Spinal cord (tissue), 10 donors: ENCODE data around the gene CHRNB1. TPM values are rescaled to one million over a fixed set of nuclear protein-coding genes. Genes with fewer than 3 reads are reported as not detected.

ENCODE experiments used
- DNase-seq, 6 donors: peaks; one replicate each; pipeline versions ENCODE4 v3.0.0 to v3.0.0-alpha.2; 2013 to 2015; ENCODE audit warnings: low spot score in 6 of 6, low read depth in 4 of 6
- H3K27ac ChIP-seq: one replicate; pipeline ENCODE4 v1.5.1; 2013; ENCODE audit warnings: low read depth, low read length, control low read depth
- H3K27me3 ChIP-seq: one replicate; pipeline ENCODE4 v1.6.1; 2013; ENCODE audit warnings: low read length; ENCODE audit not compliant: control insufficient read depth, insufficient read depth
- H3K36me3 ChIP-seq: one replicate; pipeline ENCODE4 v1.6.1; 2013; ENCODE audit warnings: low read length; ENCODE audit not compliant: control insufficient read depth, insufficient read depth
- H3K4me1 ChIP-seq: one replicate; pipeline ENCODE4 v1.6.1; 2013; ENCODE audit warnings: low read length; ENCODE audit not compliant: control insufficient read depth, insufficient read depth
- H3K4me3 ChIP-seq: one replicate; pipeline ENCODE4 v1.5.1; 2013; ENCODE audit warnings: low read depth, low read length, control low read depth
- H3K9me3 ChIP-seq: one replicate; pipeline ENCODE4 v1.6.1; 2013; ENCODE audit warnings: low read length; ENCODE audit not compliant: control insufficient read depth, insufficient read depth
- WGBS: methylation state at CpG from one replicate; pipeline ENCODE4 v1.1.5; 2013; ENCODE audit warnings: missing lambda C conversion rate; ENCODE audit not compliant: insufficient coverage; 5-methylcytosine and 5-hydroxymethylcytosine counted together
- polyA plus RNA-seq, 2 donors: library from polyadenylated mRNA; unstranded; fragments of 120-200 nt; gene quantifications; one replicate each; pipeline ENCODE4 v1.2.1, GENCODE V29; 2013; ENCODE audit not compliant: insufficient read length in 2 of 2
- total RNA-seq, 2 donors: library from RNA; depleted of rRNA in 1 of 2; stranded (reverse); fragments of 120-200 nt in 1 of 2; fragments of >200 nt in 1 of 2; gene quantifications; one replicate each; pipeline versions ENCODE4 v1.2.3 to v1.2.4, GENCODE V29; 2013 to 2014
- donor health status: healthy.

CHRNB1 gene
- total and polyA plus RNA-seq, 4 donors: 19.1 to 25.9 (median 20.9) TPM

DNA sequence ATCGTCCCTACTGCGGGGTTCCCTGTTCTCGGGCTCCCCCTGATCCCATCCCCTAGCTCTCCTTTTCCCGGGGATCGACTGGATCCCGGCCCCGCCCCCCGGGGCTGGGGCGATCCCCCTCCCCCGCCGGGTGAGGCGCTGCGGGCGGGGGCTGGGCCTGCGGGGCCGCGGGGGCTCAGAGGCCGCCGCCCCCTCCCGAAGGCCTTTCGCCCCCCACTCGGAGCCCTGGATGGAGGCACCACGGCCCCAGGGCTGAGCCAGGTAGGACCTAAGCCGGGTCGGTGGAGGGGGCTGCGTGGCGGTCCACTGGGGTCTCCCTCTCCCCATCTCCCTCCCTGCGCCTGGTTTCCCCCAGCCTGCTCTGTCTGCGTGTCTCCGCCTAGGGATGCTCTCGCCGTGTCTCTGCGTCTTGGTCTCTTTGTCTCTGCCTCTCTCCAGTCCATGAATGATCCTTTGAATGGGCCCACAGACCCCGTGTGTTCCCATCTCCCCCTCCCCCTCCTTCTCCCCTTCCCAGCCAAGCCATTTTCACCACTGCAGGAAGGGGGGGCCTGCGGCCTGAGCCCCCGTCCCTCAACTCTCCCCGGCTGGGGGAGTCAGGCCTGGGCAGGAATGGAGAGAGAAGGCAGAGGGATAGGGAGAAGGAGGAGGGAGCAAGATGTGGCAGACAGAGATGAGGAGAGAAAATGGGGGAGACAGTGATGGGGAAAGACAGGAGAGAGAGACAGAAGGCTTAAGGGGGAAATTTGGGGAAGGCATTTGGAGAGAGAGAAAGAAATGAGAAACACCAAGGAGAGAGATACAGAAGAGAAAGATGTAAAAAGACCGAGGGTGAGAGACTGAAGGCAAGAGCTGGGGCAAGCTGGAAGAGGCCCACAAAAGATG, 39.3 kb upstream of the CHRNB1 start:
- peak overlapping the region; percentile 94 for H3K27ac ChIP-seq
- no peaks in the 10 kb centered on the region for H3K9me3 ChIP-seq
- no peaks in the 10 kb centered on the region for H3K27me3 ChIP-seq
- DNase-seq: peak in 3 of 6 donors; percentile 53 to 87 (median 85)
- H3K36me3 ChIP-seq: peaks cover 30% of the 10 kb centered on the region
- peak overlapping the region; percentile 72 for H3K4me3 ChIP-seq
- 2% methylated on average over 20 of the region's 38 CpGs for WGBS
- peaks cover 38% of the 10 kb centered on the region for H3K4me1 ChIP-seq

DNA sequence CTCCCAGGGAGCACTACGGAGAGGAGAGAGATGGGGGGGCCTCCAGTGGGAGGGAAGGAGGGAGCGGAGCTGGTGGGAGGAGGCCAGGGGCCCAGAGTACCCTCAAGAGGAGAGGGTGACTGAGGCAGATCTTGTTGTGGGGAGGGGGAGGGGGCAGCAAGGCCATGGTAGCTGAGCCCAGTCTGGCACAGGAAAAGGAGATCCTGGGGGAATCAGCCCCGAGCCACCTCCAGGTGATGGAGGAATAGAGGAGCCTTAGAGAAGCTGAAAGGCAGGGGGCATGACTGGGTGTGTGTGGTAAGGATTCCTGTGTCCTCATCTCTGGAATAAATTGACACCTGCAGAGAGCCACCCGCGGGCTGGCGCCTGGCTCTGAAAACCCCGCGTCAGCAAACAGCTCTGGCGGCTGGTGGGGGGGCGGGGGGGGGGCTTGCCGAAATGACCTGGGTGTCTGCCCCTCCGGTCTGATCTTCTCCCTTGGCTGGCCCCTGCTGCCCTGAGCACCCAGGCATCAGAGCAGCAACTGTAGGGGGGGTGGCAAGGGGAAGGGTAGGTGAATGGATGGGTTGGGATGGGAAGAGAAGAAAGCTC, 38.5 kb upstream of the CHRNB1 start:
- Histone ChIP-seq H3K27ac (peak overlapping the region; percentile 94), H3K36me3 (peaks cover 38% of the 10 kb centered on the region), H3K4me1 (peaks cover 38% of the 10 kb centered on the region), H3K9me3 (no peaks in the 10 kb centered on the region), H3K27me3 (no peaks in the 10 kb centered on the region), H3K4me3 (peak overlapping the region; percentile 72)
- DNase-seq: peak in 1 of 6 donors; percentile 28
- 5% methylated on average over 3 of the region's 12 CpGs for WGBS

DNA sequence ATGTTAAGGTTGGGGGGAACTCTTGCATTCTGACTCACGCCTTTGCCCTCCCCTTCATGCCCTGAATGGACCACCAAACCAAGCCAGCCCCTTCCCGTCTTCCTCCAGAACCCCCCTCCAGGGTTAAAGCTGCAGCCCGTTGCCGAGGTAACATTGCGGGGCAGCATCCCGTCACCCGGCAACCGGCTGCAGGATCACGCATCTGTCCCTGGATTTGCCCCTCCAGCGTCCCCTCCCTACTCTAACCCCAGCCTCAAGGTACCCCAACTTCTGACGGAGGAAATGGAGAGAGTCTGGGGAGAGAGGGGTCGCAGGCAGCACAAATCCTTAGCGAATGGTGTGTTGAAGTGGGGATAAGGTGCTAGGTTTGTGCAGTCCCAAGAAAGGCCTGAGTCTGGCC, 37.8 kb upstream of the CHRNB1 start:
- 29% methylated on average over 6 of the region's 13 CpGs for WGBS
- peaks cover 41% of the 10 kb centered on the region for H3K36me3 ChIP-seq
- H3K4me3 ChIP-seq: peak overlapping the region; percentile 18
- H3K27ac ChIP-seq: no peak overlapping the region
- no peaks in the 10 kb centered on the region for H3K27me3 ChIP-seq
- peaks cover 38% of the 10 kb centered on the region for H3K4me1 ChIP-seq
- DNase-seq: peak in 1 of 6 donors; percentile 25
- H3K9me3 ChIP-seq: no peaks in the 10 kb centered on the region

DNA sequence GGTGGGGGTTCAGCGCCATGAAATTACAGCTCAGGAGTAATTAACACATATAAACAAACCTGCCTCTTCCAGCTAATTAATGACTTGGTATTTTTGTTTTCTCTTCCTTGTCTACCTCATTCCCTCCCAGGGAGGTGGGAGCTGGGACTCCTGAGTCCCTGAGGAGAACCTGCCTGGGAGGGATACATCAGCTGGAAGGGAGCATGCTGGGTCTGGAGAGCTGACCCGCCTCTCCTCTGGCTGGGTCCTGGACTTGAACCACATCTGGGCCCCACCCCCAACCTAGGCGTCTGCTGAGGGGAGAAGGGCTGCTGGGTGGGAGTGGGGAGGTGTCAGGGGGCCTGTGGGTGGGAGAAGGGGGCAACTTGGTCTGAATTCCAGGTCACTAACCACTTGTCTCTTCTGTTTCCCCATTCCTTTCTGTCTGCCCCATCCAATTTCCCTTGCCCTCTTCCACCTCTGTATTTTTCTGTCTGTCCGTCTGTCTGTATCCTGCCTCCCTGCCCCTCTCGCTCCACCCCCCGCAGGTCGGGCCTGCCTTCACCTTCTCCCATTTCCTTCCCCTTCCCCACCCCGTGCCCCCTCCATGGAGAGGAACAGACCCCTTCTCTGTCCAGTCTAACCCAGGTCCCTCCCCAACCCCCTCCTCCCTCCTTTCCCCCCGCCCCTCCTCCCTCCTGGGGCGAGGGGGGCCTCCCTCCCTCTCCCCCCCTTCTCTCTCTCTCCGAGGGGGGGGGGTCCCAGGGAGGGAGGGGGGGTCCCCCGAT, 37.2 kb upstream of the CHRNB1 start, which contains the start of gene NLGN2:
TSS of gene NLGN2 (plus strand) at position 361 of the 767 bp plus-strand sequence. CDS start 411 bp downstream, outside the sequence.
- Histone ChIP-seq H3K27me3 (no peaks in the 10 kb centered on the region), H3K27ac (no peak within 1 kb of the TSS), H3K4me1 (peaks cover 38% of the 10 kb centered on the region), H3K36me3 (peaks cover 41% of the 10 kb centered on the region), H3K4me3 (peak within 1 kb of the TSS; percentile 18), H3K9me3 (no peaks in the 10 kb centered on the region)
- DNase-seq: no peak
- WGBS: 44% methylated on average over 4 of the region's 12 CpGs

DNA sequence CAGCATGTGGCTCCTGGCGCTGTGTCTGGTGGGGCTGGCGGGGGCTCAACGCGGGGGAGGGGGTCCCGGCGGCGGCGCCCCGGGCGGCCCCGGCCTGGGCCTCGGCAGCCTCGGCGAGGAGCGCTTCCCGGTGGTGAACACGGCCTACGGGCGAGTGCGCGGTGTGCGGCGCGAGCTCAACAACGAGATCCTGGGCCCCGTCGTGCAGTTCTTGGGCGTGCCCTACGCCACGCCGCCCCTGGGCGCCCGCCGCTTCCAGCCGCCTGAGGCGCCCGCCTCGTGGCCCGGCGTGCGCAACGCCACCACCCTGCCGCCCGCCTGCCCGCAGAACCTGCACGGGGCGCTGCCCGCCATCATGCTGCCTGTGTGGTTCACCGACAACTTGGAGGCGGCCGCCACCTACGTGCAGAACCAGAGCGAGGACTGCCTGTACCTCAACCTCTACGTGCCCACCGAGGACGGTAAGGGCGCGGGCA, 36.6 kb upstream of the CHRNB1 start:
- WGBS: 59% methylated on average over 57 of the region's 58 CpGs
- H3K4me3 ChIP-seq: no peak overlapping the region
- no peak for DNase-seq

DNA sequence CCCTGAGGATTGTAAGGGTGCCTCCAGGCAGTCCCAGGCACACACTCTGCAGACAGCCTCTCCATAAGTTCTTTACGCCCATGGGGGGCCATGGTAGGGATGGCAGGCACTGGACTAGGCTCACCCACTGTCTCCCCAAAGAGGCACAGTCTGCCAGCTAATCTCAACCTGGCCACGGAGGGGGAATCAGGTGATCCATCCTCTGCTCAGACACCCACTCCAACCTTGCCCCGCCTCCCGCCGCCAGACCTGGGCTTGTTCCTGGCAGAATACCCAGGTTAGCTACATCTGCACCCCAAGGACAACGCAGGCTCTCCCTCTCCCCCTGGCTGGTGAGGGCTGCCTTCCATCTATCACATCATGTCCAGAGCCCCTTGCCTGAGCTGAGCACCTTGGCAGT, 36.0 kb upstream of the CHRNB1 start:
- Histone ChIP-seq H3K4me3 (no peak overlapping the region), H3K4me1 (peaks cover 40% of the 10 kb centered on the region), H3K27ac (no peak overlapping the region), H3K27me3 (no peaks in the 10 kb centered on the region), H3K9me3 (no peaks in the 10 kb centered on the region), H3K36me3 (peaks cover 53% of the 10 kb centered on the region)
- DNase-seq: no peak
- WGBS: 92% methylated on average over 6 of the region's 6 CpGs

More for the DNA sequence above, 36.6 kb upstream of the CHRNB1 start:
- Histone ChIP-seq H3K9me3 (no peaks in the 10 kb centered on the region), H3K36me3 (peaks cover 47% of the 10 kb centered on the region), H3K4me1 (peaks cover 37% of the 10 kb centered on the region), H3K27ac (no peak overlapping the region), H3K27me3 (no peaks in the 10 kb centered on the region)

DNA sequence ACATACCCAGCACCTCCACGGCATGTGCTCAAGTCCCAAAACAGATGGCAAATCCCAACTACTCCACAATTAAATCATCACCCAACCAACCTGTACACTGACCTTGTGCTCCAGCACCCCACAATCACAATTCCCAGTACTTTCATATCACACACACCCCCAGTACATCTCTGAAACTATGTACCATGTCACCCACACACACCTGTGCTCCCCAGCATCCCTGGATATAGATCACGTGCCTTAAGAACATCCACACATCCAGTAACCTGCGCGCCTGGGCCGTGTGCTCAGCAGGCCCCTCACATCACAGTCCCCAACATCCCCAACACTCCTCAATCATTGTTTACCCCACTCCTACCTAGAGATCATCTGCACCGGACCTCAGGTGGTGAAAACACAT, 35.1 kb upstream of the CHRNB1 start:
- 92% methylated on average over 6 of the region's 6 CpGs for WGBS
- H3K27ac ChIP-seq: no peak overlapping the region
- peaks cover 42% of the 10 kb centered on the region for H3K4me1 ChIP-seq
- peaks cover 61% of the 10 kb centered on the region for H3K36me3 ChIP-seq
- no peaks in the 10 kb centered on the region for H3K9me3 ChIP-seq
- H3K27me3 ChIP-seq: no peaks in the 10 kb centered on the region
- no peak overlapping the region for H3K4me3 ChIP-seq
- DNase-seq: no peak

DNA sequence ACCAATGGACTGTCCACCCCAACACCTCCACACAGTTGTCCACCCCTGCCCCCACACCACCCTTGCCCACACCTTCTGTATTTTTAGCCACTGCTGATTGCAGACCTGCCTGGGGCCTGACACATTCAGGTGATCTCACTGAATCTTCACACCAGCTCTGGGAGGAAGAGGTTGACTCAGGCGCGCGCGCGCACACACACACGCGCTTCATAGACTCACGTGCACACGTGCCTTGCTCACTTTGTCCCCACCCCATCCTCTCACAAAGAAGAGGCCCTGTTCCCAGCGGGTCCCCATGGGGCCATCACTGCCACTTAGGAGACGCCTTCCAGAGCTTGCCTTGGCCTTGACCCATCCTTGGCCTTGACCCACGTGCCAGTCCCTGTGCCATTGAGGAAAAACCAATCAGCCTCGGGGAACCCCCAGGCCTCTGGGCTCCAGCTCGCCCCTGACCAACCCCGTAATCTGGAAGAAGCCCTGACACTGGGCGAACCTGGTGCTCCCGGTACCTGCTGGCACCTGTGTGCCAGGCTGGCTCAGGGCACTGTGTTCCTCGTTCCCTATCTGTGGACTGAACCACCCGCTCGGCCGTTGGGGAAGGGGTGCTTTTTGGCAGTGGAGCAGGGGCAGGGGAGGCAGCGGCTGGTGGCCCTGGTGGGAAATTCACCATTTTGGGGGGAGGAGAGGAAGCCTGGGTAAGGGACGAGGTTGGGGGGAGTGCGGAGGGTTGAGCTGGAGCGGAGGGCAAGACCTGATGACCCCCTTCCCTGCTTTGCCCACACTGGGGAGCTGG, 34.0 kb upstream of the CHRNB1 start:
- 87% methylated on average over 21 of the region's 25 CpGs for WGBS
- H3K4me1 ChIP-seq: peaks cover 33% of the 10 kb centered on the region
- peaks cover 72% of the 10 kb centered on the region for H3K36me3 ChIP-seq
- no peak overlapping the region for H3K27ac ChIP-seq
- H3K27me3 ChIP-seq: no peaks in the 10 kb centered on the region
- no peak for DNase-seq
- no peaks in the 10 kb centered on the region for H3K9me3 ChIP-seq
- no peak overlapping the region for H3K4me3 ChIP-seq

DNA sequence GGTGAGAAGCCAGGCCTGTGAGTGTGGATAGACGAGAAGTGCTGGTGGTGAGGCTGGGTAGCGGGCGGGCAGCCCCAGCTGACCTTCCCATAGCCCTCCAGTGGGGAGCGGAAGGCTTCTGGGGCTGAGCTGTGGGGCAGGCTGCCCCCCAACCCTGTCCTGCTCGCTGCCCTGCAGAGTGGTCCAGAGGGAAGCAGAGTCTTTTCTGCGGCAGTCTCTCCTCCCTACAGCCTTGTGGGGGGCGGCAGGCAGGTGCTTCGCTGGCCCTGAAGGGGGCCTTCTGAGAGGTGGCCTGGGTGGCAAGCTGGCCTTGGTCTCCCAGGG, 33.5 kb upstream of the CHRNB1 start:
- 68% methylated on average over 4 of the region's 8 CpGs for WGBS
- Histone ChIP-seq H3K4me3 (no peak overlapping the region), H3K27ac (no peak overlapping the region), H3K4me1 (peaks cover 27% of the 10 kb centered on the region), H3K27me3 (no peaks in the 10 kb centered on the region), H3K36me3 (peaks cover 76% of the 10 kb centered on the region), H3K9me3 (no peaks in the 10 kb centered on the region)
- DNase-seq: no peak
